CD4-positive, CD25-positive, alpha-beta regulatory T cell (primary cell): ENCODE data around the gene ADSS1. TPM values are rescaled to one million over a fixed set of nuclear protein-coding genes. Genes with fewer than 3 reads are reported as not detected.
"Not testable (repeated sequence)": the region's sequence is repeated elsewhere in the genome, so short reads cannot be mapped to it uniquely, and the experiment has no call there.

ENCODE experiments used
- ATAC-seq, 2 donors: fragments of 150-1000 bp; cut with Tn5 transposase; one replicate each; pipeline ENCODE4 v1.10.0; 2021; ENCODE audit warnings: low read depth in 2 of 2, moderate number of reproducible peaks in 2 of 2, moderate library complexity in 1 of 2
- DNase-seq, 3 donors: peaks; one replicate each; pipeline versions ENCODE4 v3.0.0 to v3.0.0-alpha.2; 2012 to 2022; ENCODE audit warnings: mixed read lengths in 1 of 3
- H3K27ac ChIP-seq: one replicate; pipeline ENCODE4 v1.7.0; 2013; ENCODE audit warnings: mild to moderate bottlenecking, low read length; ENCODE audit not compliant: insufficient read depth, poor library complexity, severe bottlenecking
- H3K27me3 ChIP-seq: one replicate; pipeline ENCODE4 v1.7.0; 2013; ENCODE audit warnings: low read length; ENCODE audit not compliant: control insufficient read depth, insufficient read depth
- H3K36me3 ChIP-seq: one replicate; pipeline ENCODE4 v1.7.0; 2013; ENCODE audit warnings: mild to moderate bottlenecking, low read length, moderate library complexity; ENCODE audit not compliant: control insufficient read depth, insufficient read depth
- H3K4me1 ChIP-seq: 2 replicates; pipeline ENCODE4 v1.7.0; 2013; ENCODE audit warnings: mild to moderate bottlenecking, low read length; ENCODE audit not compliant: insufficient read depth, control insufficient read depth, poor library complexity, severe bottlenecking
- H3K4me3 ChIP-seq: one replicate; pipeline ENCODE4 v1.7.0; 2013; ENCODE audit warnings: low read depth, mild to moderate bottlenecking, low read length, moderate library complexity
- H3K9me3 ChIP-seq, 2 experiments: 1 replicate in 1 of 2; 2 replicates in 1 of 2; pipeline ENCODE4 v1.7.0; 2013; ENCODE audit warnings: low read length in 2 of 2, mild to moderate bottlenecking in 1 of 2, moderate library complexity in 1 of 2; ENCODE audit not compliant: control insufficient read depth in 2 of 2
- H3K27ac Mint-ChIP-seq, 3 donors: one replicate each; pipeline ENCODE4 v1.8.0; 2020 to 2022; ENCODE audit warnings: mild to moderate bottlenecking in 3 of 3, mixed read lengths in 3 of 3, moderate library complexity in 2 of 3
- H3K27me3 Mint-ChIP-seq: one replicate; pipeline ENCODE4 v1.8.0; 2022; ENCODE audit warnings: mild to moderate bottlenecking, mixed read lengths
- H3K36me3 Mint-ChIP-seq: one replicate; pipeline ENCODE4 v1.8.0; 2020; ENCODE audit warnings: mixed read lengths
- H3K4me1 Mint-ChIP-seq, 4 donors: one replicate each; pipeline ENCODE4 v1.8.0; 2020 to 2022; ENCODE audit warnings: mixed read lengths in 4 of 4, mild to moderate bottlenecking in 1 of 4
- H3K4me3 Mint-ChIP-seq, 4 donors: one replicate each; pipeline ENCODE4 v1.8.0; 2020 to 2022; ENCODE audit warnings: mild to moderate bottlenecking in 4 of 4, mixed read lengths in 4 of 4, moderate library complexity in 3 of 4
- H3K9me3 Mint-ChIP-seq, 7 donors: one replicate each; pipeline ENCODE4 v1.8.0; 2020 to 2022; ENCODE audit warnings: mixed read lengths in 7 of 7, mild to moderate bottlenecking in 3 of 7, moderate library complexity in 2 of 7
- polyA plus RNA-seq, 4 donors: library from polyadenylated mRNA; unstranded; fragments of 300-500 nt; fragmentation: Illumina TruSeq; gene quantifications; one replicate each; pipeline ENCODE4 v1.2.3, GENCODE V29; 2021
- total RNA-seq: library from RNA; stranded (reverse); gene quantifications from one replicate; pipeline ENCODE4 v1.2.3, GENCODE V29; 2022

Gene ADSS1
- total and polyA plus RNA-seq, 5 donors from 2014 or later, result 0.10 to 1.9 (median 1.4) TPM

DNA sequence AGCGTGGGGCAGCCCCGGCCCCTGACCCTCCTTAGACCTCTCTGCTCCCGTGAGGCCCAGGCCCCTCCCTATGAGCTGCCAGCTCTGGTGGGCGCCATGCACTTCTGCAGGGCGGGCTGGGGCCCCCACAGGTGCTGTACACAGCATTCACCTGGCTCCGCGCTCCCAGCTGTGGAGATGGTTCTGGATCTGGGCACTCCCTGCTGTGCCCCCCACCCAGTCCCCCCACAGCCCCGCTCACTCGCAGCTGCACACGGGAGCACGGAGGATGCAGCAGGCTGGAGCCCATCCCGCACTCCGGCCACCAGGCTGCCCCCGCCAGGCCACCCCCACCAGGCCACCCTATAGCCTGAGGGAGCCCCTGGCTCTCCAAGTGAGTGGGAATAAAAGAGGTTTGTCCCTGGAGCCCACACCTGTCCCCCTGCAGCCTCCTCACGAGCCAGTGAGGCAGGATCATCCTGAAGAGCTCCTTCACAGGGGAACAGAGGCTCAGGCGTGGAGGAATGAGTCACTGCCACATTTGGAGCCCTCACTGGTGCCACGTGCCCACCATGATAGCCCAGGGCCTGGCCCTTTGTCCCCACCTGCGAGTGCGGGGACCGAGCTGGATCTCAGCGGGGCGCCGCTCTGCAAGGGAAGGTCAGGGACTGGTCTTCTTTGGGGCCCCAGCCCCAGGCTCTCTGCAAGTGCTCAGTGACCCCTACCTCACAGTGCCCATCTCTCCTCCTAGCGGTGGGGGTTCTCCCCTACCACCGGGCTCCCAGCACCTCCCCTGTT, 1.9 kb downstream of the ADSS1 start:
- Mint-ChIP-seq H3K4me3 (no peak overlapping the region), H3K27me3 (peaks cover 4% of the 10 kb centered on the region), H3K36me3 (no peaks in the 10 kb centered on the region), H3K4me1 (peaks cover 0 to 7% (median under 1%) of the 10 kb centered on the region in 4 donors), H3K27ac (no peak overlapping the region), H3K9me3 (no peaks in the 10 kb centered on the region)
- H3K27me3 ChIP-seq, result no peaks in the 10 kb centered on the region
- peaks cover 14% of the 10 kb centered on the region for H3K4me1 ChIP-seq
- DNase-seq (no peak), ATAC-seq (no peak)
- no peak overlapping the region for H3K27ac ChIP-seq
- no peaks in the 10 kb centered on the region for H3K36me3 ChIP-seq
- H3K9me3 ChIP-seq, result no peaks in the 10 kb centered on the region
- H3K4me3 ChIP-seq, result no peak overlapping the region

DNA sequence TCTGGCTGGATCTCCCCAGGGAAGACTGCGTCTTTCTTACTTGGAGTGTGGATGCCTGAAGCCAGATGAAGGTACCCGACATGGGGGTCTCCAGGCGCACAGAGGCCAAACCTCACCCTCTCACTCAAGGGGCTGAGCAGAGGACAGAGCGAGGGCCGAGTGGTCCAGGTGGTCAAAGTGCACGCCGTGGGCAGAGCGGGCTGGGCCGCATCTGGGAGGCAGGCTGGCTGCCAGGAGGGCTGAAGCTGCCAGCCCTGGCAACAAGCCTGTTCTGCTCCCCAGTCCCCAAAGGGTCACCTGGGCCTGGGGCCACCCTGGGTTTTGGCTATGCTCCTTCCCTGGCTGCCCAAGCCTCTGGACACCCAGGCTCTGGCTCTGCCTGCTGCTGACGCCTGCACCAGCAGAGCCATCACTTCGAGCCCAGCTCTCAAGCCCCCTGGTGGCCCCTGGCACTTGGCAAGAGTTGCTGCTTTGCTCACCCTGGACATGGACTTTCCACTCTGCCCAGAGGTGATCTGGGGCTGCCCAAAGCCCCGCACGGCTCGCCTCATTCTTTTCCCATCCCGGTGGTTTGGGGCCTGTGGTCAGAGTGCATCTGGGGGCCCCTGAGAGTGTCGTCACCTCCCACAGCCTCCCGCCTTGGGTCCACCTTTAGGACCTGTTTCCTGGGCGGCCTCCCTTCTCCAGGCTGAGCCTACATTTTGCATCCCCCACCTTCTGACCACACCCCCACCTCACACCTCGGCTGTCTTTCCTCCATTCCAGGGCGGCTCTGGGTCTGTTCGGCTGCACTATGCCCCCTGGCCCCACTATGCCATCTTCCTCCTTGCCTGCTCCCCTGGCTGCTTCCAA, 2.8 kb downstream of the ADSS1 start:
- Mint-ChIP-seq H3K4me1 (peaks cover 0 to 7% (median under 1%) of the 10 kb centered on the region in 4 donors), H3K27ac (no peak overlapping the region), H3K27me3 (peaks cover 4% of the 10 kb centered on the region), H3K9me3 (no peaks in the 10 kb centered on the region), H3K36me3 (no peaks in the 10 kb centered on the region), H3K4me3 (peak overlapping the region in 1 of 4 donors; percentile 30)
- Histone ChIP-seq H3K36me3 (no peaks in the 10 kb centered on the region), H3K27me3 (no peaks in the 10 kb centered on the region), H3K4me3 (no peak overlapping the region), H3K9me3 (no peaks in the 10 kb centered on the region), H3K27ac (no peak overlapping the region), H3K4me1 (peaks cover 14% of the 10 kb centered on the region)
- DNase-seq (no peak), ATAC-seq (no peak)

DNA sequence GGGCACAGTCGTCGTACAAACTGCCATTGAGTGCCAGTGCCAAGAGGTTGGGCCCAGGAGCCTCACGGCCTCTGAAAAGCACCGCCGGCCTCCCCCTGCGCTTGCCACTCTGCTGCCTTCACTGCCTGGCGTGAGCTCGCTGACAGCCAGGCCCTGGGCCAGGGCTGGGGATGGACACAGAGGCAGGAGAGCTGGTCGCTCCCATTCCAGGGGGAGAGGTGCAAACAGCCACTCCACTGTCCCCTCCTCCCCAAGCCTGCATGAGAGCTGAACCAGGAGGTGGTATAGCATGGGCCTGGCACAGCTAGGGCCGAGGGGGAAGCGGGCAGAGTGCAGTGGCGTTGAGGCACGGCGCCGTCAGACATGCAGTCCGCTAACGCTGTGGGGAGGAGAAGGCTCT, 4.6 kb downstream of the ADSS1 start:
- H3K9me3 Mint-ChIP-seq, result no peaks in the 10 kb centered on the region
- no peaks in the 10 kb centered on the region for H3K36me3 Mint-ChIP-seq
- Histone ChIP-seq H3K27ac (no peak overlapping the region), H3K27me3 (no peaks in the 10 kb centered on the region), H3K4me3 (no peak overlapping the region), H3K9me3 (no peaks in the 10 kb centered on the region), H3K4me1 (peaks cover 10% of the 10 kb centered on the region), H3K36me3 (no peaks in the 10 kb centered on the region)
- ATAC-seq, result no peak
- peaks cover 0 to 7% (median under 1%) of the 10 kb centered on the region in 4 donors for H3K4me1 Mint-ChIP-seq
- H3K4me3 Mint-ChIP-seq, result no peak overlapping the region
- no peak for DNase-seq
- H3K27ac Mint-ChIP-seq, result no peak overlapping the region
- H3K27me3 Mint-ChIP-seq, result peaks cover 4% of the 10 kb centered on the region

DNA sequence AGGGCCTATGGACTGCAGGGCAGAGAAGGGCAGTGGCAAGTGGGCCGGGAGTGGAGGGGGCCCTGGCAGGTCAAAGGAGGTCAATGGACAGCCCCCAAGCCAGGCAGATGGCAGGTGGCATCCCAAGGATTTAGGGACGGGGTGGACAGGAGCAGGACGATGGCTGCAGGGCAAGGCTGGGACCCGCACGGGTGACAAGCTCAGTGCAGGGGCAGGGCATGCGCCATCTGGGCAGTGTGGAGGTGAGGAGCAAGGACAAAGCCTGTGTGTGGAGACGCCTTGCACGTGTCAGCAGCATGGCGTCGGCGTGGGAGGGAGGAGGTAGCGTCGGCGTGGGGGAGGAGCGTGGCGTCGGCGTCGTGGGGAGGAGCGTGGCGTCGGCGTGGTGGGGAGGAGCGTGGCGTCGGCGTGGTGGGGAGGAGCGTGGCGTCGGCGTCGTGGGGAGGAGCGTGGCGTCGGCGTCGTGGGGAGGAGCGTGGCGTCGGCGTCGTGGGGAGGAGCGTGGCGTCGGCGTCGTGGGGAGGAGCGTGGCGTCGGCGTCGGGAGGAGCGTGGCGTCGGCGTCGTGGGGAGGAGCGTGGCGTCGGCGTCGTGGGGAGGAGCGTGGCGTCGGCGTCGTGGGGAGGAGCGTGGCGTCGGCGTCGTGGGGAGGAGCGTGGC, 5.3 kb downstream of the ADSS1 start:
- not testable (repeated sequence) for H3K4me3 ChIP-seq, H3K27me3 ChIP-seq, H3K9me3 Mint-ChIP-seq, H3K27me3 Mint-ChIP-seq, ATAC-seq, H3K9me3 ChIP-seq, H3K36me3 ChIP-seq, DNase-seq, H3K36me3 Mint-ChIP-seq, H3K27ac Mint-ChIP-seq, H3K4me1 Mint-ChIP-seq, H3K4me1 ChIP-seq, H3K27ac ChIP-seq
- peak overlapping the region in 1 of 4 donors; percentile 71 for H3K4me3 Mint-ChIP-seq

DNA sequence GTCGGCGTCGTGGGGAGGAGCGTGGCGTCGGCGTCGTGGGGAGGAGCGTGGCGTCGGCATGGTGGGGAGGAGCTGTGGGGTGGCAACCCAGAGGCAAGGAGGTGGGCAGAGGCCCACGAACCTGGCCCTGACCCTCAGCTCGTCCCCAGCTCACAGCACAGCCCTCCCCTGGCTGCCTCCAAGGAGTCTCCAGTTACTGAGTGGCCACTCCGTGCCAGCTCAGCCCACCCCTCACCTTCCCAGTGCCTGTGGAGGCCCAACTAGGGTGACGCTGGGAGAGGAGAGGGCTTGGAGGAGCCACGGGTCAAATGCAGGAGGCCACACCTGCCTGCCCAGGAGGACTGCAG, 5.8 kb downstream of the ADSS1 start:
- DNase-seq (no peak), ATAC-seq (no peak)
- no peaks in the 10 kb centered on the region for H3K9me3 ChIP-seq
- Mint-ChIP-seq H3K36me3 (no peaks in the 10 kb centered on the region), H3K4me1 (peaks cover 0 to 4% (median under 1%) of the 10 kb centered on the region in 4 donors), H3K4me3 (no peak overlapping the region), H3K27ac (peak overlapping the region in 1 of 3 donors; percentile 18), H3K27me3 (peaks cover 4% of the 10 kb centered on the region), H3K9me3 (no peaks in the 10 kb centered on the region)
- no peaks in the 10 kb centered on the region for H3K27me3 ChIP-seq
- H3K36me3 ChIP-seq, result no peaks in the 10 kb centered on the region
- H3K4me1 ChIP-seq, result peaks cover under 1% of the 10 kb centered on the region
- H3K27ac ChIP-seq, result no peak overlapping the region
- no peak overlapping the region for H3K4me3 ChIP-seq

DNA sequence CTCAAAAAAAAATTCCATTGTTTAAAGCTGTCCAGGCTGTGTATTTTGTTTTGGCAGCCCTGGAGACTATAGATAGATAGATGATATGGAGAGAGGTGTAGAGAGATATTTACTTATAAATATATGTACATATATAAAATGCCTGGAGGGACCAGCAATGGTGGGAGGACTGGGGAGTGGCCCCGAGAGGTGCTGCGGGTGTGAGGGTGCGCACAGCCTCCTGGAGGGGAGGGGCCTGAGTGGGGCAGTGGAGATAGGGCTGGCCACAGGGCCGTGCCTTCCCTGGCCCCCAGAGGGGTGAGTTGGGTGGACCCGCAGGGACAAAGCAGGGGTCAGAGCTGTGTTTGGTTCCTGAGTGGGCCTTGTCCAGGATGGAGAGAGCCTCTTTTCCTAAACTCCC, 6.5 kb downstream of the ADSS1 start:
- no peak overlapping the region for H3K27ac ChIP-seq
- H3K4me1 Mint-ChIP-seq, result peaks cover 0 to 2% (median 0%) of the 10 kb centered on the region in 4 donors
- peak overlapping the region in 1 of 3 donors; percentile 18 for H3K27ac Mint-ChIP-seq
- peaks cover under 1% of the 10 kb centered on the region for H3K27me3 Mint-ChIP-seq
- H3K4me3 ChIP-seq, result no peak overlapping the region
- no peaks in the 10 kb centered on the region for H3K9me3 Mint-ChIP-seq
- no peaks in the 10 kb centered on the region for H3K27me3 ChIP-seq
- no peaks in the 10 kb centered on the region for H3K9me3 ChIP-seq
- no peaks in the 10 kb centered on the region for H3K36me3 Mint-ChIP-seq
- DNase-seq (no peak), ATAC-seq (no peak)
- H3K36me3 ChIP-seq, result no peaks in the 10 kb centered on the region
- H3K4me3 Mint-ChIP-seq, result no peak overlapping the region
- H3K4me1 ChIP-seq, result no peaks in the 10 kb centered on the region

DNA sequence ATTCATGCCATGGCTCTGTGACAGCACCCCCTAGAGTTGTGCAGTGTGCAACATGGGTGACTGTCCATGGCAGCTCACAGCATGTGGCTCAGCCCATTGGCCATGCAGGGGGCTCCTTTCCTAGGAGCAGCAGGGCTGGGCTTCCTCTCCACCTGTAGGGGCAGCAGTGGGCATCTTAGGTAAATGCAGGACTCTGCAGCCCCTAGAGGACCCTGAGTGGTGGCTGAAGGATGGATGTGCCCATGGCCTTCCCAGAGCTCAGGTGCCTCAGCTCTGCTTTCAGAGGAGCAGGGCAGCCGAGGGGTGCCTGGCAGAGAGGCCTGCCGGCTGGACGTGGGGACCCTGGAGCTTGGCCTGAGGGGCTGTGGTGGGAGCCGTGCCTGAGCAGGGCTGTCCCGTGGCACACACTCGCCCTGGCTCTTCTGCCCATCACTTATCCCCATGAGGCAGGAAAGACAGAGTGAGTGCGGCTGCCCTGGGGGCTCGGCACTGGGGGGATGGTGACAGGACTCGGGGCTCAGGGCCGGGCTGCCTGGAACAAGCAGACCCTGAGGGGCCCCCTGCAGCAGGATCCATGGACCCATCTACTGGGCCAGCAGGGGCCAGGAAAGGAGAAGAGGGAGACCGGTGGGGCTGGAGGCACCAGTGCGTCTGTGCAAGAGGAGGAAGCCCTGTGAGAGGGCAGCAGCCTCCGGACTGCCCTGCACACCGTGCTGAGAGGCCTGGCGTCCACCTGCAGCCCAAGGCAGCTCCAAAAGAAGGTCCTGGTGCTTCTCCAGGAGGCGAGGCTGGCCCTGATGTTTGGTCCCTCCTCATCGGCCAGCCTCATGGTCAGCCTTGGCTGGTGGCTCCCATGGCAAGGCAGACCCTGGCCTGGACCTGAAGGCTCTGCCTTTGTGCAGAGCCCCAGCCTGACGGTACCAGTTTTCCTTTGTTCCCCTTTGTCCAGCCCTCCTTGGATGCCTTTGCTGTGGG, 7.6 kb downstream of the ADSS1 start:
- ATAC-seq (no peak), DNase-seq (no peak)
- Histone ChIP-seq H3K27ac (no peak overlapping the region), H3K4me1 (no peaks in the 10 kb centered on the region), H3K4me3 (no peak overlapping the region), H3K9me3 (no peaks in the 10 kb centered on the region), H3K27me3 (no peaks in the 10 kb centered on the region), H3K36me3 (no peaks in the 10 kb centered on the region)
- Mint-ChIP-seq H3K4me3 (no peak overlapping the region), H3K9me3 (no peaks in the 10 kb centered on the region), H3K36me3 (no peaks in the 10 kb centered on the region), H3K27me3 (no peaks in the 10 kb centered on the region), H3K27ac (no peak overlapping the region), H3K4me1 (peaks cover 0 to 2% (median 0%) of the 10 kb centered on the region in 4 donors)
